Activated CD8-positive, alpha-beta T cell treated with anti-CD3 and anti-CD28 coated beads for 36 hours (primary cell): ENCODE results near the gene DKC1. TPM values are rescaled to one million over a fixed set of nuclear protein-coding genes. Genes with fewer than 3 reads are reported as not detected.

ENCODE experiments used
- ATAC-seq: fragments of 200-7000 bp; cut with Tn5 transposase; one replicate; pipeline ENCODE4 v1.10.0; 2021; ENCODE audit warnings: mild to moderate bottlenecking, moderate library complexity
- CTCF ChIA-PET: fragments of 350-600 bp; sonication (Branson Sonifier 250); formaldehyde crosslinking; loops from one replicate; lab custom pipeline; 2021; ENCODE audit warnings: antibody characterized with exemption; lab: Charles Lee
- POLR2A ChIA-PET: fragments of 350-600 bp; sonication (Branson Sonifier 250); formaldehyde crosslinking; loops from one replicate; lab custom pipeline; 2021; ENCODE audit warnings: antibody characterized with exemption; lab: Charles Lee
- DNase-seq: peaks from one replicate; pipeline ENCODE4 v3.0.0-alpha.2; 2020
- H3K27ac Mint-ChIP-seq: one replicate; pipeline ENCODE4 v1.8.0; 2021; ENCODE audit warnings: mild to moderate bottlenecking, mixed read lengths
- H3K27me3 Mint-ChIP-seq: one replicate; pipeline ENCODE4 v1.8.0; 2021; ENCODE audit warnings: mixed read lengths
- H3K36me3 Mint-ChIP-seq: one replicate; pipeline ENCODE4 v1.8.0; 2021; ENCODE audit warnings: low read depth, mixed read lengths
- H3K4me1 Mint-ChIP-seq: one replicate; pipeline ENCODE4 v1.8.0; 2021; ENCODE audit warnings: low read depth, mixed read lengths
- H3K4me3 Mint-ChIP-seq: one replicate; pipeline ENCODE4 v1.8.0; 2021; ENCODE audit warnings: mild to moderate bottlenecking, moderate library complexity, mixed read lengths
- H3K9me3 Mint-ChIP-seq: one replicate; pipeline ENCODE4 v1.8.0; 2021; ENCODE audit warnings: mixed read lengths
- intact Hi-C: fragments of 100-400 bp; cut with micrococcal nuclease; formaldehyde crosslinking; loops from one replicate; pipeline ENCODE4 v1.10.0; 2022
- total RNA-seq, 2 experiments: library from RNA; stranded (reverse); gene quantifications; one replicate each; pipeline ENCODE4 v1.2.3, GENCODE V29; 2021
- TF ChIP-seq, protein P1 (sequence below): fragments of 200-600 bp; IDR thresholded peaks from one replicate; pipeline ENCODE4 v1.8.0; 2022; ENCODE audit warnings: antibody characterized with exemption, mild to moderate bottlenecking

Gene DKC1
- 100 to 1,000 TPM; 132 to 138 TPM for total RNA-seq

GRCh38 chrX:154762537-154763296 lies at the start of gene DKC1:
Gene DKC1, plus strand, starts transcription at chrX:154762864. Its CDS starts 102 bp downstream, at chrX:154762966.
- peak within 1 kb of the TSS; percentile 87 for H3K4me3 Mint-ChIP-seq
- no peaks in the 10 kb centered on the region for H3K27me3 Mint-ChIP-seq
- peak within 1 kb of the TSS; percentile 96 for H3K27ac Mint-ChIP-seq
- peaks cover 32% of the 10 kb centered on the region for H3K36me3 Mint-ChIP-seq
- no peaks in the 10 kb centered on the region for H3K9me3 Mint-ChIP-seq
- ATAC-seq (peak; percentile 90), DNase-seq (peak; percentile 95)
- TF ChIP-seq, protein P1, sequence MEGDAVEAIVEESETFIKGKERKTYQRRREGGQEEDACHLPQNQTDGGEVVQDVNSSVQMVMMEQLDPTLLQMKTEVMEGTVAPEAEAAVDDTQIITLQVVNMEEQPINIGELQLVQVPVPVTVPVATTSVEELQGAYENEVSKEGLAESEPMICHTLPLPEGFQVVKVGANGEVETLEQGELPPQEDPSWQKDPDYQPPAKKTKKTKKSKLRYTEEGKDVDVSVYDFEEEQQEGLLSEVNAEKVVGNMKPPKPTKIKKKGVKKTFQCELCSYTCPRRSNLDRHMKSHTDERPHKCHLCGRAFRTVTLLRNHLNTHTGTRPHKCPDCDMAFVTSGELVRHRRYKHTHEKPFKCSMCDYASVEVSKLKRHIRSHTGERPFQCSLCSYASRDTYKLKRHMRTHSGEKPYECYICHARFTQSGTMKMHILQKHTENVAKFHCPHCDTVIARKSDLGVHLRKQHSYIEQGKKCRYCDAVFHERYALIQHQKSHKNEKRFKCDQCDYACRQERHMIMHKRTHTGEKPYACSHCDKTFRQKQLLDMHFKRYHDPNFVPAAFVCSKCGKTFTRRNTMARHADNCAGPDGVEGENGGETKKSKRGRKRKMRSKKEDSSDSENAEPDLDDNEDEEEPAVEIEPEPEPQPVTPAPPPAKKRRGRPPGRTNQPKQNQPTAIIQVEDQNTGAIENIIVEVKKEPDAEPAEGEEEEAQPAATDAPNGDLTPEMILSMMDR: no peak
- POLR2A ChIA-PET: interaction anchor here (0.5 to 2.4 kb wide), 12 partner anchors 9 to 43 kb away, joined by 3 to 12 read pairs (median 4); partner anchors contain the start of genes GAB3 and MPP1
- intact Hi-C loops: loop anchor here (5.0 kb wide), 1 partner anchor 40 kb away; no protein-coding TSS in a partner anchor
- H3K4me1 Mint-ChIP-seq: peaks cover 40% of the 10 kb centered on the region
- CTCF ChIA-PET: interaction anchor here (1.0 to 3.7 kb wide), 3 partner anchors 13 to 78 kb away, joined by 3 to 18 read pairs (median 3); partner anchors contain the start of gene GAB3

DNA sequence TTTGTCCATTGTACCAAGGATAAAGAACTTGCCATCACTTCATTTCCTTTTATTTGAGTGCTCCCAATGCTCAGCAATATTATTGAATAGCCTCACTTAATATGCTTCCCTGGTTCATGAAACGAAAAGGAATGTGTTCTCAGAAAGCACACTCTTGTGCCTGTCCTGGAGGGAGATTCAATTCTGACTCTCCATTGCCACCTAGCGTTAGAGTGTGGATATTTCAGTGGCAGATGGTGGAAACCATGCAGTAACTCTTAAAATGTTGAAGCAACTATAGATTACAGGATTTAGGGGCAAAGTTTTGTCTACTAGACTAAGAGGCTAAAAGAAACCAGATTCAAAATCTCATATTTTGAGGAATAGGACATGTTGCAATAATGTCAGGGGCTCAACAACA lies 47.7 kb upstream of the DKC1 start:
- Mint-ChIP-seq H3K27me3 (no peaks in the 10 kb centered on the region), H3K27ac (no peak overlapping the region), H3K9me3 (no peaks in the 10 kb centered on the region), H3K36me3 (peaks cover 19% of the 10 kb centered on the region), H3K4me3 (no peak overlapping the region), H3K4me1 (peaks cover 55% of the 10 kb centered on the region)
- TF ChIP-seq, protein P1: peak; percentile 68
- intact Hi-C loops: no loop called here
- DNase-seq (peak; percentile 52), ATAC-seq (no peak)
- POLR2A ChIA-PET: no interaction called here
- CTCF ChIA-PET: no interaction called here

GRCh38 chrX:154715825-154716224 lies 46.8 kb upstream of the DKC1 start:
- POLR2A ChIA-PET: interaction anchor here (4.5 kb wide), 1 partner anchor 17 kb away, joined by 31 read pairs; no protein-coding TSS in a partner anchor
- Mint-ChIP-seq H3K4me3 (no peak overlapping the region), H3K36me3 (peaks cover 17% of the 10 kb centered on the region), H3K27ac (no peak overlapping the region), H3K4me1 (peaks cover 55% of the 10 kb centered on the region), H3K27me3 (no peaks in the 10 kb centered on the region), H3K9me3 (no peaks in the 10 kb centered on the region)
- intact Hi-C loops: no loop called here
- ATAC-seq: no peak
- TF ChIP-seq, protein P1: no peak
- CTCF ChIA-PET: interaction anchor here (1.3 to 5.0 kb wide), 4 partner anchors 10 to 47 kb away, joined by 3 to 70 read pairs (median 21); partner anchors contain the start of genes DKC1 and GAB3
- DNase-seq: no peak

- Mint-ChIP-seq H3K36me3 (peaks cover 3% of the 10 kb centered on the region), H3K4me3 (peak overlapping the region; percentile 33), H3K27me3 (no peaks in the 10 kb centered on the region), H3K4me1 (peaks cover 48% of the 10 kb centered on the region), H3K27ac (peak overlapping the region; percentile 86), H3K9me3 (peaks cover 3% of the 10 kb centered on the region)
- ChIA-PET CTCF (interaction anchor here (0.8 to 5.0 kb wide), 10 partner anchors 8 to 41 kb away, joined by 3 to 70 read pairs (median 5); partner anchors contain the start of gene GAB3), POLR2A (interaction anchor here (1.0 to 4.5 kb wide), 2 partner anchors 15 to 33 kb away, joined by 3 to 31 read pairs; partner anchors contain the start of gene GAB3)
- TF ChIP-seq, protein P1: no peak
- intact Hi-C loops: no loop called here
- no peak for ATAC-seq
- peak; percentile 34 for DNase-seq
Observed at GRCh38 chrX:154717824-154718223, 44.8 kb upstream of the DKC1 start.
